ENCODE data around the gene TAF4.

Gene TAF4

GRCh38 chr20:62007127-62007647, 58.5 kb downstream of the TAF4 start:
- Mint-ChIP-seq H3K4me3 (no peak overlapping the region), H3K27me3 (no peaks in the 10 kb centered on the region), H3K9me3 (no peaks in the 10 kb centered on the region), H3K4me1 (peaks cover 21% of the 10 kb centered on the region), H3K27ac (ENCODE audit: low read depth) (no peak overlapping the region), H3K36me3 (ENCODE audit: insufficient read depth) (peaks cover 18% of the 10 kb centered on the region)
- no peak for DNase-seq (ENCODE audit: low spot score in 2 of 2)
- ATAC-seq (replicated peaks; ENCODE audit: extremely low read depth, poor library complexity, severe bottlenecking): no peak

- H3K27me3 Mint-ChIP-seq: no peaks in the 10 kb centered on the region
- no peak for DNase-seq (ENCODE audit: low spot score in 2 of 2)
- H3K9me3 Mint-ChIP-seq: no peaks in the 10 kb centered on the region
- no peak overlapping the region for H3K4me3 Mint-ChIP-seq
- H3K4me1 Mint-ChIP-seq: peaks cover 21% of the 10 kb centered on the region
- no peak overlapping the region for H3K27ac Mint-ChIP-seq (ENCODE audit: low read depth)
- peaks cover 20% of the 10 kb centered on the region for H3K36me3 Mint-ChIP-seq (ENCODE audit: insufficient read depth)
- ATAC-seq (replicated peaks; ENCODE audit: extremely low read depth, poor library complexity, severe bottlenecking): no peak
These were observed 59.2 kb downstream of the TAF4 start for GRCh38 chr20:62006482-62006881.

- peaks cover 13% of the 10 kb centered on the region for H3K4me1 Mint-ChIP-seq
These were observed 61.1 kb downstream of the TAF4 start for GRCh38 chr20:62004614-62005013.

GRCh38 chr20:62003567-62004405, 61.9 kb downstream of the TAF4 start:
- Mint-ChIP-seq H3K4me3 (no peak overlapping the region), H3K4me1 (peaks cover 13% of the 10 kb centered on the region), H3K27ac (ENCODE audit: low read depth) (no peak overlapping the region), H3K27me3 (no peaks in the 10 kb centered on the region), H3K36me3 (ENCODE audit: insufficient read depth) (peaks cover 26% of the 10 kb centered on the region), H3K9me3 (no peaks in the 10 kb centered on the region)
- no peak for ATAC-seq (replicated peaks; ENCODE audit: extremely low read depth, poor library complexity, severe bottlenecking)
- DNase-seq (ENCODE audit: low spot score in 2 of 2): no peak

More at GRCh38 chr20:62004614-62005013, 61.1 kb downstream of the TAF4 start:
- ATAC-seq (replicated peaks; ENCODE audit: extremely low read depth, poor library complexity, severe bottlenecking) (no peak), DNase-seq (ENCODE audit: low spot score in 2 of 2) (no peak)
- Mint-ChIP-seq H3K9me3 (no peaks in the 10 kb centered on the region), H3K27ac (ENCODE audit: low read depth) (no peak overlapping the region), H3K27me3 (no peaks in the 10 kb centered on the region), H3K36me3 (ENCODE audit: insufficient read depth) (peaks cover 26% of the 10 kb centered on the region), H3K4me3 (no peak overlapping the region)

- peaks cover 30% of the 10 kb centered on the region for H3K36me3 Mint-ChIP-seq (ENCODE audit: insufficient read depth)
- H3K27ac Mint-ChIP-seq (ENCODE audit: low read depth): no peak overlapping the region
- peaks cover 10% of the 10 kb centered on the region for H3K4me1 Mint-ChIP-seq
- H3K27me3 Mint-ChIP-seq: no peaks in the 10 kb centered on the region
- no peak for ATAC-seq (replicated peaks; ENCODE audit: extremely low read depth, poor library complexity, severe bottlenecking)
- H3K4me3 Mint-ChIP-seq: no peak overlapping the region
- no peak for DNase-seq (ENCODE audit: low spot score in 2 of 2)
- H3K9me3 Mint-ChIP-seq: no peaks in the 10 kb centered on the region
These were observed 62.7 kb downstream of the TAF4 start for GRCh38 chr20:62002882-62003480.

- no peaks in the 10 kb centered on the region for H3K27me3 Mint-ChIP-seq
- H3K27ac Mint-ChIP-seq (ENCODE audit: low read depth): no peak overlapping the region
- H3K36me3 Mint-ChIP-seq (ENCODE audit: insufficient read depth): peaks cover 40% of the 10 kb centered on the region
- H3K4me3 Mint-ChIP-seq: no peak overlapping the region
- ATAC-seq (replicated peaks; ENCODE audit: extremely low read depth, poor library complexity, severe bottlenecking) (no peak), DNase-seq (ENCODE audit: low spot score in 2 of 2) (no peak)
- H3K9me3 Mint-ChIP-seq: no peaks in the 10 kb centered on the region
- no peaks in the 10 kb centered on the region for H3K4me1 Mint-ChIP-seq
These were observed 64.4 kb downstream of the TAF4 start for GRCh38 chr20:62001178-62001715.

- no peak overlapping the region for H3K4me3 Mint-ChIP-seq
- H3K27me3 Mint-ChIP-seq: no peaks in the 10 kb centered on the region
- H3K27ac Mint-ChIP-seq (ENCODE audit: low read depth): no peak overlapping the region
- no peak for ATAC-seq (replicated peaks; ENCODE audit: extremely low read depth, poor library complexity, severe bottlenecking)
- no peak for DNase-seq (ENCODE audit: low spot score in 2 of 2)
- peaks cover 48% of the 10 kb centered on the region for H3K36me3 Mint-ChIP-seq (ENCODE audit: insufficient read depth)
- no peaks in the 10 kb centered on the region for H3K9me3 Mint-ChIP-seq
- no peaks in the 10 kb centered on the region for H3K4me1 Mint-ChIP-seq
These were observed 67.1 kb downstream of the TAF4 start for GRCh38 chr20:61998343-61999121.

GRCh38 chr20:61997891-61998290, 67.8 kb downstream of the TAF4 start:
- DNase-seq (ENCODE audit: low spot score in 2 of 2) (no peak), ATAC-seq (replicated peaks; ENCODE audit: extremely low read depth, poor library complexity, severe bottlenecking) (no peak)
- Mint-ChIP-seq H3K4me1 (no peaks in the 10 kb centered on the region), H3K4me3 (no peak overlapping the region), H3K27ac (ENCODE audit: low read depth) (no peak overlapping the region), H3K27me3 (no peaks in the 10 kb centered on the region), H3K9me3 (no peaks in the 10 kb centered on the region), H3K36me3 (ENCODE audit: insufficient read depth) (peaks cover 50% of the 10 kb centered on the region)

- Mint-ChIP-seq H3K4me1 (no peaks in the 10 kb centered on the region), H3K36me3 (ENCODE audit: insufficient read depth) (peaks cover 52% of the 10 kb centered on the region), H3K27me3 (no peaks in the 10 kb centered on the region), H3K9me3 (no peaks in the 10 kb centered on the region), H3K4me3 (no peak overlapping the region), H3K27ac (ENCODE audit: low read depth) (no peak overlapping the region)
- DNase-seq (ENCODE audit: low spot score in 2 of 2) (no peak), ATAC-seq (replicated peaks; ENCODE audit: extremely low read depth, poor library complexity, severe bottlenecking) (no peak)
These were observed 68.3 kb downstream of the TAF4 start for GRCh38 chr20:61997372-61997771.

- Mint-ChIP-seq H3K36me3 (ENCODE audit: insufficient read depth) (peaks cover 53% of the 10 kb centered on the region), H3K4me1 (peaks cover 16% of the 10 kb centered on the region), H3K9me3 (peaks cover 16% of the 10 kb centered on the region), H3K27me3 (no peaks in the 10 kb centered on the region), H3K4me3 (no peak overlapping the region), H3K27ac (ENCODE audit: low read depth) (no peak overlapping the region)
- ATAC-seq (replicated peaks; ENCODE audit: extremely low read depth, poor library complexity, severe bottlenecking) (no peak), DNase-seq (ENCODE audit: low spot score in 2 of 2) (no peak)
These were observed 71.1 kb downstream of the TAF4 start for GRCh38 chr20:61994546-61994945.

GRCh38 chr20:61993058-61993457, 72.6 kb downstream of the TAF4 start:
- Mint-ChIP-seq H3K9me3 (peaks cover 16% of the 10 kb centered on the region), H3K4me3 (no peak overlapping the region), H3K4me1 (peaks cover 25% of the 10 kb centered on the region), H3K36me3 (ENCODE audit: insufficient read depth) (peaks cover 50% of the 10 kb centered on the region), H3K27me3 (no peaks in the 10 kb centered on the region), H3K27ac (ENCODE audit: low read depth) (no peak overlapping the region)
- DNase-seq (ENCODE audit: low spot score in 2 of 2) (no peak), ATAC-seq (replicated peaks; ENCODE audit: extremely low read depth, poor library complexity, severe bottlenecking) (no peak)

GRCh38 chr20:61991476-61991875, 74.2 kb downstream of the TAF4 start:
- H3K27me3 Mint-ChIP-seq: no peaks in the 10 kb centered on the region
- H3K4me1 Mint-ChIP-seq: peaks cover 25% of the 10 kb centered on the region
- ATAC-seq (replicated peaks; ENCODE audit: extremely low read depth, poor library complexity, severe bottlenecking) (no peak), DNase-seq (ENCODE audit: low spot score in 2 of 2) (no peak)
- peaks cover 43% of the 10 kb centered on the region for H3K36me3 Mint-ChIP-seq (ENCODE audit: insufficient read depth)
- H3K4me3 Mint-ChIP-seq: no peak overlapping the region
- H3K9me3 Mint-ChIP-seq: peaks cover 16% of the 10 kb centered on the region
- H3K27ac Mint-ChIP-seq (ENCODE audit: low read depth): no peak overlapping the region

Measured in central memory CD8-positive, alpha-beta T cell (primary cell).